Spleen (tissue), 7 donors: ENCODE measurements around the gene C1QTNF8.

Experiments
- POLR2A ChIP-seq, 3 donors: fragments of 450-650 bp; IDR thresholded peaks; one replicate each; pipeline ENCODE4 v1.5.1; 2017; ENCODE audit warnings: antibody characterized with exemption in 3 of 3, mild to moderate bottlenecking in 1 of 3
- TF ChIP-seq, protein P1 (sequence below), 11 experiments: fragments of 200-600 bp in 7 of 11; fragments of 450-650 bp in 4 of 11; sonication (generic) in 4 of 11; IDR thresholded peaks in 8 of 11; conservative IDR thresholded peaks in 3 of 11; 1 replicate in 7 of 11; 2 replicates in 4 of 11; pipeline versions ENCODE4 v1.4.0 to v1.8.0; 2016 to 2021; ENCODE audit warnings: antibody characterized with exemption in 11 of 11, inconsistent platforms in 4 of 11, mild to moderate bottlenecking in 1 of 11
- donor health status: DM: no; HTN: no; CAD: no; lungs with moderate emphysema.
- donor health status: DM: no; HTN: no; CAD: no.
- donor health status: DM: no; HTN: no; CAD: no.

- no peak for TF ChIP-seq POLR2A (IDR thresholded peaks at IDR 0.05)
- TF ChIP-seq, protein P1, sequence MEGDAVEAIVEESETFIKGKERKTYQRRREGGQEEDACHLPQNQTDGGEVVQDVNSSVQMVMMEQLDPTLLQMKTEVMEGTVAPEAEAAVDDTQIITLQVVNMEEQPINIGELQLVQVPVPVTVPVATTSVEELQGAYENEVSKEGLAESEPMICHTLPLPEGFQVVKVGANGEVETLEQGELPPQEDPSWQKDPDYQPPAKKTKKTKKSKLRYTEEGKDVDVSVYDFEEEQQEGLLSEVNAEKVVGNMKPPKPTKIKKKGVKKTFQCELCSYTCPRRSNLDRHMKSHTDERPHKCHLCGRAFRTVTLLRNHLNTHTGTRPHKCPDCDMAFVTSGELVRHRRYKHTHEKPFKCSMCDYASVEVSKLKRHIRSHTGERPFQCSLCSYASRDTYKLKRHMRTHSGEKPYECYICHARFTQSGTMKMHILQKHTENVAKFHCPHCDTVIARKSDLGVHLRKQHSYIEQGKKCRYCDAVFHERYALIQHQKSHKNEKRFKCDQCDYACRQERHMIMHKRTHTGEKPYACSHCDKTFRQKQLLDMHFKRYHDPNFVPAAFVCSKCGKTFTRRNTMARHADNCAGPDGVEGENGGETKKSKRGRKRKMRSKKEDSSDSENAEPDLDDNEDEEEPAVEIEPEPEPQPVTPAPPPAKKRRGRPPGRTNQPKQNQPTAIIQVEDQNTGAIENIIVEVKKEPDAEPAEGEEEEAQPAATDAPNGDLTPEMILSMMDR (IDR thresholded peaks at IDR 0.05 in 8 of 11, conservative IDR thresholded peaks at IDR 0.05 in 3 of 11): no peak
Measured at GRCh38 chr16:1051446-1051845, 44.6 kb downstream of the C1QTNF8 start.
